ENCODE measurements around the gene MEN1.

The MEN1 gene

GRCh38 chr11:64759722-64760719 is 50.3 kb downstream of the MEN1 start, which contains the start of gene PYGM:
Gene PYGM (minus strand): TSS chr11:64759974. CDS start chr11:64759898, 76 bp downstream.
- Histone ChIP-seq H3K27me3 (ENCODE audit: insufficient read depth, poor library complexity, severe bottlenecking) (no peaks in the 10 kb centered on the region), H3K9me3 (ENCODE audit: severe bottlenecking) (no peaks in the 10 kb centered on the region), H3K4me1 (ENCODE audit: insufficient read depth, poor library complexity, severe bottlenecking) (peaks cover 17% of the 10 kb centered on the region), H3K36me3 (ENCODE audit: low read depth) (peaks cover 25% of the 10 kb centered on the region), H3K4me3 (ENCODE audit: severe bottlenecking) (no peak within 1 kb of the TSS), H3K27ac (ENCODE audit: poor library complexity, severe bottlenecking) (no peak within 1 kb of the TSS)
- peak; percentile 56 for DNase-seq (ENCODE audit: low spot score)
- ATAC-seq (ENCODE audit: low read depth): peak; percentile 5; the same call in 1 of the 3 replicates
- no peak for TF ChIP-seq CTCF (IDR thresholded peaks at IDR 0.05; ENCODE audit: poor library complexity, severe bottlenecking)

- no peak for TF ChIP-seq CTCF (IDR thresholded peaks at IDR 0.05; ENCODE audit: poor library complexity, severe bottlenecking)
- ATAC-seq (ENCODE audit: low read depth) (no peak), DNase-seq (ENCODE audit: low spot score) (peak; percentile 62)
- Histone ChIP-seq H3K27me3 (ENCODE audit: insufficient read depth, poor library complexity, severe bottlenecking) (no peaks in the 10 kb centered on the region), H3K4me1 (ENCODE audit: insufficient read depth, poor library complexity, severe bottlenecking) (peaks cover 17% of the 10 kb centered on the region), H3K9me3 (ENCODE audit: severe bottlenecking) (no peaks in the 10 kb centered on the region), H3K27ac (ENCODE audit: poor library complexity, severe bottlenecking) (no peak overlapping the region), H3K4me3 (ENCODE audit: severe bottlenecking) (no peak overlapping the region), H3K36me3 (ENCODE audit: low read depth) (peaks cover 17% of the 10 kb centered on the region)
Observed at GRCh38 chr11:64759131-64759721, 51.1 kb downstream of the MEN1 start.

- Histone ChIP-seq H3K4me1 (ENCODE audit: insufficient read depth, poor library complexity, severe bottlenecking) (peaks cover 12% of the 10 kb centered on the region), H3K36me3 (ENCODE audit: low read depth) (peaks cover 10% of the 10 kb centered on the region), H3K9me3 (ENCODE audit: severe bottlenecking) (no peaks in the 10 kb centered on the region), H3K4me3 (ENCODE audit: severe bottlenecking) (no peak overlapping the region), H3K27ac (ENCODE audit: poor library complexity, severe bottlenecking) (no peak overlapping the region), H3K27me3 (ENCODE audit: insufficient read depth, poor library complexity, severe bottlenecking) (no peaks in the 10 kb centered on the region)
- ATAC-seq (ENCODE audit: low read depth) (no peak), DNase-seq (ENCODE audit: low spot score) (no peak)
- TF ChIP-seq CTCF (IDR thresholded peaks at IDR 0.05; ENCODE audit: poor library complexity, severe bottlenecking): no peak
Observed at GRCh38 chr11:64758330-64759079, 51.8 kb downstream of the MEN1 start.

GRCh38 chr11:64757549-64758329 is 52.6 kb downstream of the MEN1 start:
- H3K4me1 ChIP-seq (ENCODE audit: insufficient read depth, poor library complexity, severe bottlenecking): peaks cover 5% of the 10 kb centered on the region
- TF ChIP-seq CTCF (IDR thresholded peaks at IDR 0.05; ENCODE audit: poor library complexity, severe bottlenecking): no peak

More at GRCh38 chr11:64757549-64758329, 52.6 kb downstream of the MEN1 start:
- Histone ChIP-seq H3K4me3 (ENCODE audit: severe bottlenecking) (no peak overlapping the region), H3K27ac (ENCODE audit: poor library complexity, severe bottlenecking) (no peak overlapping the region), H3K9me3 (ENCODE audit: severe bottlenecking) (no peaks in the 10 kb centered on the region), H3K27me3 (ENCODE audit: insufficient read depth, poor library complexity, severe bottlenecking) (no peaks in the 10 kb centered on the region), H3K36me3 (ENCODE audit: low read depth) (peaks cover 2% of the 10 kb centered on the region; the same call in 1 of the 2 replicates)
- ATAC-seq (ENCODE audit: low read depth): no peak
- DNase-seq (ENCODE audit: low spot score): peak; percentile 53
